Frontal cortex (tissue), 4 donors: Measurements from ENCODE around the gene L3HYPDH. TPM values are rescaled to one million over a fixed set of nuclear protein-coding genes. Genes with fewer than 3 reads are reported as not detected.

Experiments
- DNase-seq, 2 donors: peaks; one replicate each; pipeline ENCODE4 v3.0.0; 2012; ENCODE audit warnings: low spot score in 2 of 2
- FAIRE-seq: peaks from 2 replicates; lab custom pipeline; 2012; peaks lifted over from hg19 to GRCh38; lab: Jason Lieb, UNC
- total RNA-seq: library from RNA; depleted of rRNA; stranded (reverse); fragments of >200 nt; gene quantifications from one replicate; pipeline ENCODE4 v1.2.3, GENCODE V29; 2014
- donor health status: control.
- donor health status: control.
- donor health status: control.

L3HYPDH gene
- total RNA-seq, 1 donor from 2014 or later: 16.7 TPM

GRCh38 chr14:59429790-59430189, 54.4 kb downstream of the L3HYPDH start:
- no peak for DNase-seq
- no peak for FAIRE-seq

GRCh38 chr14:59428581-59429012, 55.6 kb downstream of the L3HYPDH start:
- DNase-seq (no peak), FAIRE-seq (no peak)

GRCh38 chr14:59427653-59428580, 56.3 kb downstream of the L3HYPDH start:
- DNase-seq (peak in 1 of 2 donors; percentile 43), FAIRE-seq (no peak)

- FAIRE-seq (no peak), DNase-seq (no peak)
These were observed 58.8 kb downstream of the L3HYPDH start for GRCh38 chr14:59425322-59425935.

GRCh38 chr14:59424341-59425071, 59.7 kb downstream of the L3HYPDH start:
- DNase-seq: no peak
- no peak for FAIRE-seq

Other genes with a start within 250 kb of the L3HYPDH start
- gene GPR135, start 19.0 kb downstream of the L3HYPDH start, total RNA-seq: 5.3 TPM
- 57.5 TPM for gene JKAMP, start 109 bp upstream of the L3HYPDH start, total RNA-seq
- gene CCDC175, start 92.4 kb upstream of the L3HYPDH start, total RNA-seq: 2.0 TPM